Measurements from ENCODE around the gene JAK3. TPM values are rescaled to one million over a fixed set of nuclear protein-coding genes. Genes with fewer than 3 reads are reported as not detected.
A peak's percentile ranks its signal among the peaks of the same experiment; 100 is the strongest.

Gene JAK3
- total RNA-seq, 4 donors from 2014 or later: 2.3 to 22.1 (median 8.5) TPM

GRCh38 chr19:17837972-17838371, 9.8 kb downstream of the JAK3 start:
- WGBS, 2 donors (ENCODE audit: low coverage in 1 of 2): 93% methylated on average over 7 of the region's 7 CpGs; no CpG with 5 or more reads in 1 of the 2 donors
- in situ Hi-C loops (cut with MboI; ENCODE audit: low pct_ligation_motif_present in 1 of 4, low pct_unique_long_range_greater_than_20kb in 1 of 4, low sequenced_read_pairs in 3 of 4): no loop called here
- H3K4me3 ChIP-seq: no peak overlapping the region

GRCh38 chr19:17836530-17836929, 11.3 kb downstream of the JAK3 start:
- Histone ChIP-seq H3K27me3 (peaks cover 33% of the 10 kb centered on the region), H3K27ac (no peak overlapping the region), H3K4me3 (no peak overlapping the region), H3K36me3 (no peaks in the 10 kb centered on the region), H3K4me1 (peaks cover 0 to 4% (median under 1%) of the 10 kb centered on the region in 4 donors), H3K9me3 (no peaks in the 10 kb centered on the region)
- whole genome bisulfite sequencing, 2 donors (ENCODE audit: low coverage in 1 of 2): 33 to 59% methylated on average over 2 to 4 of the region's 4 CpGs
- DNase-seq: no peak
- intact Hi-C loops (cut with DNase I; ENCODE audit: low total_unique reads) (no loop called here), in situ Hi-C loops (cut with MboI; ENCODE audit: low pct_ligation_motif_present in 1 of 4, low pct_unique_long_range_greater_than_20kb in 1 of 4, low sequenced_read_pairs in 3 of 4) (no loop called here)
- no peak for TF ChIP-seq EP300 (IDR thresholded peaks at IDR 0.05; ENCODE audit: low read depth)
- TF ChIP-seq, protein P1, sequence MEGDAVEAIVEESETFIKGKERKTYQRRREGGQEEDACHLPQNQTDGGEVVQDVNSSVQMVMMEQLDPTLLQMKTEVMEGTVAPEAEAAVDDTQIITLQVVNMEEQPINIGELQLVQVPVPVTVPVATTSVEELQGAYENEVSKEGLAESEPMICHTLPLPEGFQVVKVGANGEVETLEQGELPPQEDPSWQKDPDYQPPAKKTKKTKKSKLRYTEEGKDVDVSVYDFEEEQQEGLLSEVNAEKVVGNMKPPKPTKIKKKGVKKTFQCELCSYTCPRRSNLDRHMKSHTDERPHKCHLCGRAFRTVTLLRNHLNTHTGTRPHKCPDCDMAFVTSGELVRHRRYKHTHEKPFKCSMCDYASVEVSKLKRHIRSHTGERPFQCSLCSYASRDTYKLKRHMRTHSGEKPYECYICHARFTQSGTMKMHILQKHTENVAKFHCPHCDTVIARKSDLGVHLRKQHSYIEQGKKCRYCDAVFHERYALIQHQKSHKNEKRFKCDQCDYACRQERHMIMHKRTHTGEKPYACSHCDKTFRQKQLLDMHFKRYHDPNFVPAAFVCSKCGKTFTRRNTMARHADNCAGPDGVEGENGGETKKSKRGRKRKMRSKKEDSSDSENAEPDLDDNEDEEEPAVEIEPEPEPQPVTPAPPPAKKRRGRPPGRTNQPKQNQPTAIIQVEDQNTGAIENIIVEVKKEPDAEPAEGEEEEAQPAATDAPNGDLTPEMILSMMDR (IDR thresholded peaks at IDR 0.05): no peak
- TF ChIP-seq POLR2AphosphoS5 (IDR thresholded peaks at IDR 0.05): no peak
- no peak for TF ChIP-seq POLR2A (IDR thresholded peaks at IDR 0.05)

More at GRCh38 chr19:17837972-17838371, 9.8 kb downstream of the JAK3 start:
- H3K27me3 ChIP-seq: peaks cover 33% of the 10 kb centered on the region
- no peak overlapping the region for H3K27ac ChIP-seq
- intact Hi-C loops (cut with DNase I; ENCODE audit: low total_unique reads): no loop called here
- no peaks in the 10 kb centered on the region for H3K36me3 ChIP-seq
- no peaks in the 10 kb centered on the region for H3K9me3 ChIP-seq
- no peak for DNase-seq
- TF ChIP-seq POLR2AphosphoS5 (IDR thresholded peaks at IDR 0.05) (no peak), POLR2A (IDR thresholded peaks at IDR 0.05) (no peak), EP300 (IDR thresholded peaks at IDR 0.05; ENCODE audit: low read depth) (no peak)
- TF ChIP-seq, protein P1 (IDR thresholded peaks at IDR 0.05): no peak
- peaks cover 0 to 15% (median 13%) of the 10 kb centered on the region in 4 donors for H3K4me1 ChIP-seq

DNA sequence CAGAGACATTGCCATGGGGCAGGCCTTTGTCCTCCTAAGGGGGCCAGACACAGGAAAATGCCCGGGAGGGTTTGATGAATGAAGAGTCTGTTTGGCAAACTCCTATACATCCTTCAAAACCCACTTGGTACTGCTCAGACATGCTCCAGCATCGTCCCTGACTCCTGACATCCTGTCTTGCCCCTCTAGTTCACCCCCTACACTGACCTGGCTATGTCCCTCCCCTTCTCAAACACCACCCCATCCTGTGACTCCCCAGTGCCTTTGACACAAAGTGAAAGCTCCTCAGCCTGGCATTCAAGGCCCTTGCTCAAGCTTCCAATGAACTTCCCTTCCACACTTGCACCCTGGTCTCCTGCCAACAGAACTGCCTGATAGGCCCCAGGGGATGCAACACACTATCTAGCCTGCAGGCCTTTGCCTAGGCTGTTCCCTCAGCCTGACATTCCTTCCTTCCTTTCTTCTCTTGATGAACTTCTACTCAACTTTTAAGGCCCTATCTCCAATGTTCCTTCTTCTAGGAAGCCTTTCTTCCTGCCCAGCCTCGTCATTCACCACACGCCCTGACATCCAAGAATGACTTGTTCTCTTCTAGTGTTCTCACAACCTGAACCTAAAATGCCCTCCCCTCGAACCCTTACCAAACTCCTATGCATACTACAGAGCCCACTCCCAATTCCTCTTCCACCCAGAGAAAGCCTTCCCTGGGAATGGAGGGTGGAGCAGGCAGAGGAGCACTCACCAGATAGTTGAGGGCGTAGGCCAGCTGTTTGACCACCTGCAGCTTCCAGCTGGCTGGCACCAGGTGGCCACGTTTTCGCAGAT, 12.4 kb downstream of the JAK3 start:
- H3K9me3 ChIP-seq: no peaks in the 10 kb centered on the region
- DNase-seq: no peak
- in situ Hi-C loops (cut with MboI; ENCODE audit: low pct_ligation_motif_present in 1 of 4, low pct_unique_long_range_greater_than_20kb in 1 of 4, low sequenced_read_pairs in 3 of 4) (no loop called here), intact Hi-C loops (cut with DNase I; ENCODE audit: low total_unique reads) (no loop called here)
- H3K27ac ChIP-seq: no peak overlapping the region
- H3K4me1 ChIP-seq: peaks cover 0 to 9% (median under 1%) of the 10 kb centered on the region in 4 donors
- TF ChIP-seq POLR2A (IDR thresholded peaks at IDR 0.05) (no peak), POLR2AphosphoS5 (IDR thresholded peaks at IDR 0.05) (peak in 1 of 3 donors; percentile 28)
- no peaks in the 10 kb centered on the region for H3K36me3 ChIP-seq
- 69% methylated on average over 3 to 8 of the region's 8 CpGs for WGBS, 2 donors (ENCODE audit: low coverage in 1 of 2)
- H3K27me3 ChIP-seq: peaks cover 29% of the 10 kb centered on the region
- no peak overlapping the region for H3K4me3 ChIP-seq

- intact Hi-C loops (cut with DNase I; ENCODE audit: low total_unique reads): no loop called here
- no peaks in the 10 kb centered on the region for H3K9me3 ChIP-seq
- TF ChIP-seq POLR2A (IDR thresholded peaks at IDR 0.05) (no peak), EP300 (IDR thresholded peaks at IDR 0.05; ENCODE audit: low read depth) (no peak), POLR2AphosphoS5 (IDR thresholded peaks at IDR 0.05) (no peak)
- H3K27me3 ChIP-seq: peaks cover 32% of the 10 kb centered on the region
- 70% methylated on average over 27 of the region's 27 CpGs; no CpG with 5 or more reads in 1 of the 2 donors for WGBS, 2 donors (ENCODE audit: low coverage in 1 of 2)
- in situ Hi-C loops (cut with MboI; ENCODE audit: low pct_ligation_motif_present in 1 of 4, low pct_unique_long_range_greater_than_20kb in 1 of 4, low sequenced_read_pairs in 3 of 4): no loop called here
- H3K4me3 ChIP-seq: no peak overlapping the region
- no peak overlapping the region for H3K27ac ChIP-seq
- H3K4me1 ChIP-seq: peaks cover 0 to 16% (median 5%) of the 10 kb centered on the region in 4 donors
- no peak for DNase-seq
- H3K36me3 ChIP-seq: no peaks in the 10 kb centered on the region
Measured at GRCh38 chr19:17834350-17835181, 13.2 kb downstream of the JAK3 start.
